Naive thymus-derived CD4-positive, alpha-beta T cell (primary cell): ENCODE data around the gene STRN4. TPM values are rescaled to one million over a fixed set of nuclear protein-coding genes. Genes with fewer than 3 reads are reported as not detected.

Experiments used
- ATAC-seq: fragments of 150-1000 bp; cut with Tn5 transposase; 2 replicates; pipeline ENCODE4 v1.10.0; 2021; ENCODE audit warnings: mild to moderate bottlenecking, moderate library complexity
- CTCF ChIA-PET: fragments of 350-600 bp; sonication (Branson Sonifier 250); formaldehyde crosslinking; loops from one replicate; lab custom pipeline; 2021; ENCODE audit warnings: antibody characterized with exemption; lab: Charles Lee
- POLR2A ChIA-PET: fragments of 350-600 bp; sonication (Branson Sonifier 250); formaldehyde crosslinking; loops from one replicate; lab custom pipeline; 2021; ENCODE audit warnings: antibody characterized with exemption, inconsistent platforms; lab: Charles Lee
- DNase-seq, 9 donors: peaks; one replicate each; pipeline versions ENCODE4 v3.0.0 to v3.0.0-alpha.2; 2020 to 2022; ENCODE audit warnings: mixed read lengths in 1 of 9
- H3K27ac ChIP-seq: one replicate; pipeline ENCODE4 v1.7.0; 2013; ENCODE audit warnings: mild to moderate bottlenecking, low read depth, low read length, moderate library complexity
- H3K27me3 ChIP-seq, 2 donors: one replicate each; pipeline ENCODE4 v1.7.0; 2013; ENCODE audit warnings: low read length in 2 of 2, mild to moderate bottlenecking in 2 of 2, moderate library complexity in 2 of 2; ENCODE audit not compliant: control insufficient read depth in 2 of 2, insufficient read depth in 2 of 2
- H3K36me3 ChIP-seq, 3 experiments: 1 replicate in 2 of 3; 2 replicates in 1 of 3; pipeline ENCODE4 v1.7.0; 2013; ENCODE audit warnings: low read length in 3 of 3, mild to moderate bottlenecking in 3 of 3, moderate library complexity in 1 of 3; ENCODE audit not compliant: insufficient read depth in 3 of 3, control insufficient read depth in 2 of 3
- H3K4me1 ChIP-seq, 2 donors: one replicate each; pipeline ENCODE4 v1.7.0; 2013; ENCODE audit warnings: low read length in 2 of 2, mild to moderate bottlenecking in 2 of 2, moderate library complexity in 1 of 2; ENCODE audit not compliant: control insufficient read depth in 2 of 2, insufficient read depth in 2 of 2
- H3K4me3 ChIP-seq: 2 replicates; pipeline ENCODE4 v1.7.0; 2013; ENCODE audit warnings: mild to moderate bottlenecking, low read length
- H3K9me3 ChIP-seq, 3 experiments: 1 replicate in 2 of 3; 2 replicates in 1 of 3; pipeline ENCODE4 v1.7.0; 2013; ENCODE audit warnings: low read length in 3 of 3; ENCODE audit not compliant: control insufficient read depth in 2 of 3
- H3K27ac Mint-ChIP-seq, 9 donors: one replicate each; pipeline ENCODE4 v1.8.0; 2020 to 2022; ENCODE audit warnings: mixed read lengths in 9 of 9, mild to moderate bottlenecking in 8 of 9, moderate library complexity in 5 of 9, inconsistent platforms in 2 of 9
- H3K27me3 Mint-ChIP-seq, 5 donors: one replicate each; pipeline ENCODE4 v1.8.0; 2021 to 2022; ENCODE audit warnings: mixed read lengths in 5 of 5, mild to moderate bottlenecking in 1 of 5
- H3K36me3 Mint-ChIP-seq, 5 donors: one replicate each; pipeline ENCODE4 v1.8.0; 2020 to 2022; ENCODE audit warnings: mixed read lengths in 5 of 5, mild to moderate bottlenecking in 3 of 5, inconsistent platforms in 1 of 5
- H3K4me1 Mint-ChIP-seq, 7 donors: one replicate each; pipeline ENCODE4 v1.8.0; 2020 to 2022; ENCODE audit warnings: mixed read lengths in 7 of 7, mild to moderate bottlenecking in 3 of 7, inconsistent platforms in 1 of 7
- H3K4me3 Mint-ChIP-seq, 10 donors: one replicate each; pipeline ENCODE4 v1.8.0; 2020 to 2022; ENCODE audit warnings: mild to moderate bottlenecking in 10 of 10, mixed read lengths in 10 of 10, moderate library complexity in 6 of 10, inconsistent platforms in 2 of 10
- H3K9me3 Mint-ChIP-seq, 11 donors: one replicate each; pipeline ENCODE4 v1.8.0; 2020 to 2022; ENCODE audit warnings: mixed read lengths in 11 of 11, mild to moderate bottlenecking in 4 of 11, inconsistent platforms in 1 of 11, moderate library complexity in 1 of 11
- intact Hi-C, 2 donors: fragments of 100-400 bp; cut with micrococcal nuclease; formaldehyde crosslinking; loops; one replicate each; pipeline ENCODE4 v1.15.1; 2023
- polyA plus RNA-seq, 2 donors: library from polyadenylated mRNA; unstranded; fragments of 300-500 nt; fragmentation: Illumina TruSeq; gene quantifications; one replicate each; pipeline ENCODE4 v1.2.3, GENCODE V29; 2021
- total RNA-seq, 6 experiments: library from RNA in 5 of 6; stranded (reverse) in 5 of 6; gene quantifications; 1 replicate in 5 of 6; 2 replicates in 1 of 6; pipeline ENCODE4 v1.2.3 and lab custom pipeline; 2021 to 2026

The STRN4 gene
- total and polyA plus RNA-seq, 7 experiments from 2014 or later = 16.2 to 120 (median 87.1) TPM

GRCh38 chr19:46730187-46730586, 16.1 kb downstream of the STRN4 start:
- intact Hi-C loops = no loop called here
- POLR2A ChIA-PET = interaction anchor here (0.5 to 5.0 kb wide), 2 partner anchors 26 to 60 kb away, joined by 4 to 30 read pairs; no protein-coding TSS in a partner anchor
- ATAC-seq (no peak), DNase-seq (no peak)
- H3K27ac ChIP-seq = no peak overlapping the region
- H3K4me3 ChIP-seq = no peak overlapping the region
- H3K9me3 Mint-ChIP-seq = no peaks in the 10 kb centered on the region
- peaks cover 4 to 90% (median 16%) of the 10 kb centered on the region in 3 experiments for H3K36me3 ChIP-seq
- H3K27me3 ChIP-seq = no peaks in the 10 kb centered on the region
- CTCF ChIA-PET = interaction anchor here (0.6 to 6.4 kb wide), 7 partner anchors 16 to 881 kb away, joined by 3 to 136 read pairs (median 5); no protein-coding TSS in a partner anchor
- H3K4me1 ChIP-seq = peaks cover 0 to 5% of the 10 kb centered on the region in 2 donors
- H3K9me3 ChIP-seq = no peaks in the 10 kb centered on the region
- H3K36me3 Mint-ChIP-seq = peaks cover 12 to 35% (median 20%) of the 10 kb centered on the region in 5 donors
- no peak overlapping the region for H3K4me3 Mint-ChIP-seq
- H3K27me3 Mint-ChIP-seq = no peaks in the 10 kb centered on the region
- peak overlapping the region in 1 of 9 donors; percentile 38 for H3K27ac Mint-ChIP-seq
- H3K4me1 Mint-ChIP-seq = peaks cover 8 to 33% (median 16%) of the 10 kb centered on the region in 7 donors

GRCh38 chr19:46729696-46730095, 16.6 kb downstream of the STRN4 start:
- POLR2A ChIA-PET = interaction anchor here (1.3 to 5.0 kb wide), 2 partner anchors 19 to 26 kb away, joined by 5 to 30 read pairs; no protein-coding TSS in a partner anchor
- Mint-ChIP-seq H3K27me3 (no peaks in the 10 kb centered on the region), H3K36me3 (peaks cover 12 to 35% (median 20%) of the 10 kb centered on the region in 5 donors), H3K9me3 (no peaks in the 10 kb centered on the region), H3K27ac (peak overlapping the region in 1 of 9 donors; percentile 38), H3K4me1 (peaks cover 8 to 33% (median 16%) of the 10 kb centered on the region in 7 donors), H3K4me3 (no peak overlapping the region)
- no peak for DNase-seq
- Histone ChIP-seq H3K27ac (no peak overlapping the region), H3K4me1 (peaks cover 0 to 5% of the 10 kb centered on the region in 2 donors), H3K36me3 (peaks cover 4 to 95% (median 16%) of the 10 kb centered on the region in 3 experiments), H3K9me3 (no peaks in the 10 kb centered on the region), H3K27me3 (no peaks in the 10 kb centered on the region), H3K4me3 (no peak overlapping the region)
- no peak for ATAC-seq
- CTCF ChIA-PET = interaction anchor here (1.0 to 6.4 kb wide), 4 partner anchors 16 to 33 kb away, joined by 3 to 136 read pairs (median 15); no protein-coding TSS in a partner anchor
- intact Hi-C loops = loop anchor here (5.0 kb wide), 1 partner anchor 37 kb away; no protein-coding TSS in a partner anchor

- Mint-ChIP-seq H3K4me3 (peak overlapping the region in 1 of 10 donors; percentile 29), H3K27me3 (no peaks in the 10 kb centered on the region), H3K4me1 (peaks cover 8 to 30% (median 16%) of the 10 kb centered on the region in 7 donors), H3K27ac (peak overlapping the region in 6 of 9 donors; percentile 7 to 59 (median 28)), H3K36me3 (peaks cover 12 to 34% (median 16%) of the 10 kb centered on the region in 5 donors), H3K9me3 (no peaks in the 10 kb centered on the region)
- intact Hi-C loops = loop anchor here (1.0 to 5.0 kb wide), 6 partner anchors 10 to 200 kb away; no protein-coding TSS in a partner anchor
- Histone ChIP-seq H3K4me3 (no peak overlapping the region), H3K9me3 (no peaks in the 10 kb centered on the region), H3K27ac (no peak overlapping the region), H3K4me1 (peaks cover 0 to 5% of the 10 kb centered on the region in 2 donors), H3K27me3 (no peaks in the 10 kb centered on the region), H3K36me3 (peaks cover 0 to 97% (median 11%) of the 10 kb centered on the region in 3 experiments)
- ChIA-PET POLR2A (interaction anchor here (0.5 to 5.0 kb wide), 7 partner anchors 11 to 476 kb away, joined by 3 to 30 read pairs (median 6); no protein-coding TSS in a partner anchor), CTCF (interaction anchor here (0.6 to 6.4 kb wide), 17 partner anchors 9 to 270 kb away, joined by 3 to 136 read pairs (median 3); no protein-coding TSS in a partner anchor)
- DNase-seq = peak; percentile 66 to 91 (median 82)
- ATAC-seq = peak; percentile 77
Observed at GRCh38 chr19:46728693-46729339, 17.4 kb downstream of the STRN4 start.

GRCh38 chr19:46728208-46728607, 18.0 kb downstream of the STRN4 start:
- ChIA-PET CTCF (interaction anchor here (0.6 to 6.4 kb wide), 15 partner anchors 10 to 270 kb away, joined by 3 to 136 read pairs (median 4); no protein-coding TSS in a partner anchor), POLR2A (interaction anchor here (0.5 to 5.0 kb wide), 7 partner anchors 10 to 477 kb away, joined by 3 to 30 read pairs (median 6); no protein-coding TSS in a partner anchor)
- intact Hi-C loops = loop anchor here (1.0 to 5.0 kb wide), 6 partner anchors 9 to 199 kb away; no protein-coding TSS in a partner anchor
- Histone ChIP-seq H3K36me3 (peaks cover 0 to 98% (median 10%) of the 10 kb centered on the region in 3 experiments), H3K9me3 (no peaks in the 10 kb centered on the region), H3K4me3 (no peak overlapping the region), H3K27ac (no peak overlapping the region), H3K27me3 (no peaks in the 10 kb centered on the region), H3K4me1 (peaks cover 0 to 5% of the 10 kb centered on the region in 2 donors)
- peaks cover 12 to 30% (median 13%) of the 10 kb centered on the region in 5 donors for H3K36me3 Mint-ChIP-seq
- no peaks in the 10 kb centered on the region for H3K27me3 Mint-ChIP-seq
- DNase-seq (no peak), ATAC-seq (no peak)
- H3K27ac Mint-ChIP-seq = peak overlapping the region in 1 of 9 donors; percentile 21
- no peaks in the 10 kb centered on the region for H3K9me3 Mint-ChIP-seq
- peaks cover 8 to 32% (median 16%) of the 10 kb centered on the region in 7 donors for H3K4me1 Mint-ChIP-seq
- no peak overlapping the region for H3K4me3 Mint-ChIP-seq

- H3K27me3 ChIP-seq = no peaks in the 10 kb centered on the region
- H3K9me3 ChIP-seq = no peaks in the 10 kb centered on the region
- intact Hi-C loops = loop anchor here (1.0 to 5.0 kb wide), 6 partner anchors 8 to 198 kb away; no protein-coding TSS in a partner anchor
- ATAC-seq (no peak), DNase-seq (no peak)
- Mint-ChIP-seq H3K27ac (no peak overlapping the region), H3K4me1 (peaks cover 8 to 32% (median 16%) of the 10 kb centered on the region in 7 donors), H3K36me3 (peaks cover 11 to 28% (median 13%) of the 10 kb centered on the region in 5 donors), H3K9me3 (no peaks in the 10 kb centered on the region), H3K27me3 (no peaks in the 10 kb centered on the region), H3K4me3 (no peak overlapping the region)
- peaks cover 0 to 5% of the 10 kb centered on the region in 2 donors for H3K4me1 ChIP-seq
- CTCF ChIA-PET = interaction anchor here (1.2 to 6.4 kb wide), 11 partner anchors 10 to 198 kb away, joined by 3 to 136 read pairs (median 4); no protein-coding TSS in a partner anchor
- peaks cover 0 to 98% (median 10%) of the 10 kb centered on the region in 3 experiments for H3K36me3 ChIP-seq
- H3K4me3 ChIP-seq = no peak overlapping the region
- POLR2A ChIA-PET = interaction anchor here (1.2 to 5.0 kb wide), 4 partner anchors 10 to 24 kb away, joined by 6 to 30 read pairs (median 10); no protein-coding TSS in a partner anchor
- no peak overlapping the region for H3K27ac ChIP-seq
Observed at GRCh38 chr19:46727757-46728156, 18.5 kb downstream of the STRN4 start.

- Histone ChIP-seq H3K4me1 (peaks cover 0 to 5% of the 10 kb centered on the region in 2 donors), H3K27me3 (no peaks in the 10 kb centered on the region), H3K27ac (no peak overlapping the region), H3K4me3 (no peak overlapping the region), H3K36me3 (peaks cover 0 to 98% (median 10%) of the 10 kb centered on the region in 3 experiments), H3K9me3 (no peaks in the 10 kb centered on the region)
- Mint-ChIP-seq H3K36me3 (peaks cover 9 to 24% (median 13%) of the 10 kb centered on the region in 5 donors), H3K9me3 (no peaks in the 10 kb centered on the region), H3K4me3 (no peak overlapping the region), H3K4me1 (peaks cover 8 to 32% (median 15%) of the 10 kb centered on the region in 7 donors), H3K27ac (no peak overlapping the region), H3K27me3 (no peaks in the 10 kb centered on the region)
- intact Hi-C loops = loop anchor here (5.0 kb wide), 1 partner anchor 35 kb away; no protein-coding TSS in a partner anchor
- CTCF ChIA-PET = interaction anchor here (1.2 to 6.4 kb wide), 5 partner anchors 9 to 110 kb away, joined by 3 to 136 read pairs (median 4); no protein-coding TSS in a partner anchor
- DNase-seq (no peak), ATAC-seq (no peak)
- POLR2A ChIA-PET = interaction anchor here (1.2 to 5.0 kb wide), 2 partner anchors 18 to 23 kb away, joined by 3 to 30 read pairs; no protein-coding TSS in a partner anchor
Observed at GRCh38 chr19:46726971-46727501, 19.2 kb downstream of the STRN4 start.
